Activated naive CD4-positive, alpha-beta T cell treated with anti-CD3 and anti-CD28 coated beads, Interleukin-2, amount 50 U/mL, for 72 hours (primary cell): ENCODE results near the gene CNPPD1. TPM values are rescaled to one million over a fixed set of nuclear protein-coding genes. Genes with fewer than 3 reads are reported as not detected.
A peak's percentile ranks its signal among the peaks of the same experiment; 100 is the strongest.

Experiments
- ATAC-seq, 2 donors: fragments of 150-1000 bp; cut with Tn5 transposase; 2 replicates each; pipeline ENCODE4 v1.10.0; 2021; ENCODE audit warnings: mild to moderate bottlenecking in 2 of 2, moderate library complexity in 2 of 2
- DNase-seq, 2 donors: peaks; one replicate each; pipeline ENCODE4 v3.0.0; 2021 to 2022; ENCODE audit warnings: low spot score in 2 of 2
- H3K27ac Mint-ChIP-seq, 2 donors: one replicate each; pipeline ENCODE4 v1.8.0; 2022; ENCODE audit warnings: mild to moderate bottlenecking in 2 of 2, mixed read lengths in 2 of 2
- H3K36me3 Mint-ChIP-seq, 2 donors: one replicate each; pipeline ENCODE4 v1.8.0; 2022; ENCODE audit warnings: mixed read lengths in 2 of 2
- H3K9me3 Mint-ChIP-seq, 2 donors: one replicate each; pipeline ENCODE4 v1.8.0; 2022; ENCODE audit warnings: mixed read lengths in 2 of 2
- total RNA-seq, 2 donors: library from RNA; stranded (reverse); gene quantifications; one replicate each; pipeline ENCODE4 v1.2.3, GENCODE V29; 2022

Gene CNPPD1
- total RNA-seq, 2 donors from 2014 or later = 46.9 to 48.0 TPM

GRCh38 chr2:219157396-219157795 is 19.3 kb downstream of the CNPPD1 start:
- no peaks in the 10 kb centered on the region for H3K36me3 Mint-ChIP-seq
- DNase-seq (no peak), ATAC-seq (no peak)
- no peaks in the 10 kb centered on the region for H3K9me3 Mint-ChIP-seq
- H3K27ac Mint-ChIP-seq = no peak overlapping the region

GRCh38 chr2:219155054-219155644 is 21.6 kb downstream of the CNPPD1 start:
- H3K9me3 Mint-ChIP-seq = no peaks in the 10 kb centered on the region
- ATAC-seq (peak; percentile 54 to 57), DNase-seq (peak in 1 of 2 donors; percentile 59)
- no peak overlapping the region for H3K27ac Mint-ChIP-seq
- no peaks in the 10 kb centered on the region for H3K36me3 Mint-ChIP-seq

- ATAC-seq (no peak), DNase-seq (no peak)
- Mint-ChIP-seq H3K36me3 (peaks cover 9 to 13% of the 10 kb centered on the region in 2 donors), H3K27ac (no peak overlapping the region), H3K9me3 (no peaks in the 10 kb centered on the region)
Measured at GRCh38 chr2:219149667-219150066, 27.1 kb downstream of the CNPPD1 start.

GRCh38 chr2:219142329-219142728 is 34.4 kb downstream of the CNPPD1 start:
- H3K27ac Mint-ChIP-seq = no peak overlapping the region
- ATAC-seq = no peak

GRCh38 chr2:219140722-219141121 is 36.0 kb downstream of the CNPPD1 start:
- Mint-ChIP-seq H3K9me3 (no peaks in the 10 kb centered on the region), H3K27ac (no peak overlapping the region), H3K36me3 (peaks cover 12 to 13% of the 10 kb centered on the region in 2 donors)
- ATAC-seq (no peak), DNase-seq (no peak)

More at GRCh38 chr2:219142329-219142728, 34.4 kb downstream of the CNPPD1 start:
- Mint-ChIP-seq H3K36me3 (peaks cover 16 to 22% of the 10 kb centered on the region in 2 donors), H3K9me3 (no peaks in the 10 kb centered on the region)
- no peak for DNase-seq

- ATAC-seq = no peak
- no peak overlapping the region for H3K27ac Mint-ChIP-seq
- H3K36me3 Mint-ChIP-seq = no peaks in the 10 kb centered on the region
- no peak for DNase-seq
- no peaks in the 10 kb centered on the region for H3K9me3 Mint-ChIP-seq
Measured at GRCh38 chr2:219133976-219134375, 42.7 kb downstream of the CNPPD1 start.

- Mint-ChIP-seq H3K9me3 (no peaks in the 10 kb centered on the region), H3K36me3 (no peaks in the 10 kb centered on the region), H3K27ac (no peak overlapping the region)
- DNase-seq (no peak), ATAC-seq (no peak)
Measured at GRCh38 chr2:219131744-219132143, 45.0 kb downstream of the CNPPD1 start.

GRCh38 chr2:219131327-219131726 is 45.4 kb downstream of the CNPPD1 start:
- no peaks in the 10 kb centered on the region for H3K36me3 Mint-ChIP-seq
- no peak overlapping the region for H3K27ac Mint-ChIP-seq
- no peak for ATAC-seq
- DNase-seq = no peak
- no peaks in the 10 kb centered on the region for H3K9me3 Mint-ChIP-seq

- H3K36me3 Mint-ChIP-seq = no peaks in the 10 kb centered on the region
- no peak overlapping the region for H3K27ac Mint-ChIP-seq
- no peaks in the 10 kb centered on the region for H3K9me3 Mint-ChIP-seq
- DNase-seq (no peak), ATAC-seq (no peak)
Measured at GRCh38 chr2:219129589-219129988, 47.1 kb downstream of the CNPPD1 start.

GRCh38 chr2:219128396-219128795 is 48.3 kb downstream of the CNPPD1 start:
- Mint-ChIP-seq H3K36me3 (no peaks in the 10 kb centered on the region), H3K27ac (no peak overlapping the region), H3K9me3 (no peaks in the 10 kb centered on the region)
- DNase-seq = no peak
- ATAC-seq = no peak

GRCh38 chr2:219127037-219127635 is 49.6 kb downstream of the CNPPD1 start:
- H3K27ac Mint-ChIP-seq = peak overlapping the region in 1 of 2 donors; percentile 4
- ATAC-seq (no peak), DNase-seq (no peak)
- H3K9me3 Mint-ChIP-seq = no peaks in the 10 kb centered on the region
- no peaks in the 10 kb centered on the region for H3K36me3 Mint-ChIP-seq

- ATAC-seq (no peak), DNase-seq (no peak)
- Mint-ChIP-seq H3K9me3 (no peaks in the 10 kb centered on the region), H3K27ac (no peak overlapping the region), H3K36me3 (no peaks in the 10 kb centered on the region)
Measured at GRCh38 chr2:219126555-219126954, 50.2 kb downstream of the CNPPD1 start.

- Mint-ChIP-seq H3K36me3 (no peaks in the 10 kb centered on the region), H3K27ac (no peak overlapping the region)
Measured at GRCh38 chr2:219125886-219126270, 50.8 kb downstream of the CNPPD1 start.

GRCh38 chr2:219125225-219125885 is 51.4 kb downstream of the CNPPD1 start:
- DNase-seq = peak in 1 of 2 donors; percentile 67
- peak; percentile 34 to 97 for ATAC-seq
- no peaks in the 10 kb centered on the region for H3K36me3 Mint-ChIP-seq
- no peaks in the 10 kb centered on the region for H3K9me3 Mint-ChIP-seq
- no peak overlapping the region for H3K27ac Mint-ChIP-seq

More at GRCh38 chr2:219125886-219126270, 50.8 kb downstream of the CNPPD1 start:
- no peaks in the 10 kb centered on the region for H3K9me3 Mint-ChIP-seq
- DNase-seq (no peak), ATAC-seq (no peak)

- ATAC-seq (peak in 1 of 2 donors; percentile 30), DNase-seq (no peak)
- Mint-ChIP-seq H3K9me3 (no peaks in the 10 kb centered on the region), H3K27ac (no peak overlapping the region), H3K36me3 (no peaks in the 10 kb centered on the region)
Measured at GRCh38 chr2:219124381-219125110, 52.2 kb downstream of the CNPPD1 start.

- H3K27ac Mint-ChIP-seq = no peak overlapping the region
- no peaks in the 10 kb centered on the region for H3K36me3 Mint-ChIP-seq
- ATAC-seq = no peak
- no peaks in the 10 kb centered on the region for H3K9me3 Mint-ChIP-seq
- no peak for DNase-seq
Measured at GRCh38 chr2:219123356-219124135, 53.2 kb downstream of the CNPPD1 start.
